Activated CD8-positive, alpha-beta T cell treated with anti-CD3 and anti-CD28 coated beads for 36 hours (primary cell): ENCODE results near the gene SPTBN1. TPM values are rescaled to one million over a fixed set of nuclear protein-coding genes. Genes with fewer than 3 reads are reported as not detected.

Source experiments
- ATAC-seq: fragments of 200-7000 bp; cut with Tn5 transposase; one replicate; pipeline ENCODE4 v1.10.0; 2021; ENCODE audit warnings: mild to moderate bottlenecking, moderate library complexity
- CTCF ChIA-PET: fragments of 350-600 bp; sonication (Branson Sonifier 250); formaldehyde crosslinking; loops from one replicate; lab custom pipeline; 2021; ENCODE audit warnings: antibody characterized with exemption; lab: Charles Lee
- POLR2A ChIA-PET: fragments of 350-600 bp; sonication (Branson Sonifier 250); formaldehyde crosslinking; loops from one replicate; lab custom pipeline; 2021; ENCODE audit warnings: antibody characterized with exemption; lab: Charles Lee
- DNase-seq: peaks from one replicate; pipeline ENCODE4 v3.0.0-alpha.2; 2020
- H3K27ac Mint-ChIP-seq: one replicate; pipeline ENCODE4 v1.8.0; 2021; ENCODE audit warnings: mild to moderate bottlenecking, mixed read lengths
- H3K27me3 Mint-ChIP-seq: one replicate; pipeline ENCODE4 v1.8.0; 2021; ENCODE audit warnings: mixed read lengths
- H3K36me3 Mint-ChIP-seq: one replicate; pipeline ENCODE4 v1.8.0; 2021; ENCODE audit warnings: low read depth, mixed read lengths
- H3K4me1 Mint-ChIP-seq: one replicate; pipeline ENCODE4 v1.8.0; 2021; ENCODE audit warnings: low read depth, mixed read lengths
- H3K4me3 Mint-ChIP-seq: one replicate; pipeline ENCODE4 v1.8.0; 2021; ENCODE audit warnings: mild to moderate bottlenecking, moderate library complexity, mixed read lengths
- H3K9me3 Mint-ChIP-seq: one replicate; pipeline ENCODE4 v1.8.0; 2021; ENCODE audit warnings: mixed read lengths
- CTCF ChIP-seq: fragments of 200-600 bp; IDR thresholded peaks from one replicate; pipeline ENCODE4 v1.8.0; 2022; ENCODE audit warnings: antibody characterized with exemption, mild to moderate bottlenecking
- intact Hi-C: fragments of 100-400 bp; cut with micrococcal nuclease; formaldehyde crosslinking; loops from one replicate; pipeline ENCODE4 v1.10.0; 2022
- total RNA-seq, 2 experiments: library from RNA; stranded (reverse); gene quantifications; one replicate each; pipeline ENCODE4 v1.2.3, GENCODE V29; 2021

The SPTBN1 gene
- total RNA-seq, 2 experiments from 2014 or later = 91.8 to 91.9 TPM

GRCh38 chr2:54629390-54629789, 173.3 kb downstream of the SPTBN1 start:
- intact Hi-C loops = no loop called here
- ChIA-PET POLR2A (interaction anchor here (0.8 to 1.4 kb wide), 3 partner anchors 90 to 523 kb away, joined by 3 to 4 read pairs (median 3); no protein-coding TSS in a partner anchor), CTCF (interaction anchor here (1.0 to 1.5 kb wide), 3 partner anchors 29 to 107 kb away, joined by 3 to 5 read pairs (median 3); no protein-coding TSS in a partner anchor)
- DNase-seq (no peak), ATAC-seq (no peak)
- TF ChIP-seq CTCF = no peak
- Mint-ChIP-seq H3K4me3 (no peak overlapping the region), H3K9me3 (no peaks in the 10 kb centered on the region), H3K4me1 (peaks cover 20% of the 10 kb centered on the region), H3K27me3 (no peaks in the 10 kb centered on the region), H3K27ac (no peak overlapping the region), H3K36me3 (peaks cover 66% of the 10 kb centered on the region)

GRCh38 chr2:54629914-54630857, 174.1 kb downstream of the SPTBN1 start:
- H3K9me3 Mint-ChIP-seq = no peaks in the 10 kb centered on the region
- POLR2A ChIA-PET = interaction anchor here (1.4 kb wide), 1 partner anchor 105 kb away, joined by 4 read pairs; no protein-coding TSS in a partner anchor
- peak; percentile 67 for DNase-seq
- CTCF ChIA-PET = interaction anchor here (1.1 to 1.5 kb wide), 3 partner anchors 28 to 108 kb away, joined by 3 to 5 read pairs (median 3); no protein-coding TSS in a partner anchor
- peak overlapping the region; percentile 78 for H3K27ac Mint-ChIP-seq
- no peaks in the 10 kb centered on the region for H3K27me3 Mint-ChIP-seq
- peak; percentile 74 for ATAC-seq
- H3K4me3 Mint-ChIP-seq = no peak overlapping the region
- H3K4me1 Mint-ChIP-seq = peaks cover 28% of the 10 kb centered on the region
- TF ChIP-seq CTCF = no peak
- peaks cover 61% of the 10 kb centered on the region for H3K36me3 Mint-ChIP-seq
- intact Hi-C loops = loop anchor here (10.0 kb wide), 1 partner anchor 105 kb away; no protein-coding TSS in a partner anchor

GRCh38 chr2:54630858-54631497, 174.9 kb downstream of the SPTBN1 start:
- peaks cover 57% of the 10 kb centered on the region for H3K36me3 Mint-ChIP-seq
- intact Hi-C loops = loop anchor here (10.0 kb wide), 1 partner anchor 106 kb away; no protein-coding TSS in a partner anchor
- POLR2A ChIA-PET = interaction anchor here (1.1 kb wide), 1 partner anchor 73 kb away, joined by 3 read pairs; no protein-coding TSS in a partner anchor
- DNase-seq = no peak
- no peak for ATAC-seq
- peaks cover 31% of the 10 kb centered on the region for H3K4me1 Mint-ChIP-seq
- H3K4me3 Mint-ChIP-seq = no peak overlapping the region
- peak overlapping the region; percentile 78 for H3K27ac Mint-ChIP-seq
- CTCF ChIA-PET = interaction anchor here (1.1 kb wide), 1 partner anchor 35 kb away, joined by 3 read pairs; no protein-coding TSS in a partner anchor
- no peaks in the 10 kb centered on the region for H3K27me3 Mint-ChIP-seq
- no peaks in the 10 kb centered on the region for H3K9me3 Mint-ChIP-seq
- no peak for TF ChIP-seq CTCF

- Mint-ChIP-seq H3K27me3 (no peaks in the 10 kb centered on the region), H3K4me3 (no peak overlapping the region), H3K9me3 (no peaks in the 10 kb centered on the region), H3K36me3 (peaks cover 52% of the 10 kb centered on the region), H3K4me1 (peaks cover 31% of the 10 kb centered on the region), H3K27ac (no peak overlapping the region)
- intact Hi-C loops = loop anchor here (10.0 kb wide), 1 partner anchor 107 kb away; no protein-coding TSS in a partner anchor
- ChIA-PET POLR2A (interaction anchor here (1.1 kb wide), 1 partner anchor 73 kb away, joined by 3 read pairs; no protein-coding TSS in a partner anchor), CTCF (interaction anchor here (1.0 to 1.4 kb wide), 2 partner anchors 73 to 109 kb away, joined by 4 read pairs; no protein-coding TSS in a partner anchor)
- DNase-seq (no peak), ATAC-seq (no peak)
- no peak for TF ChIP-seq CTCF
Measured at GRCh38 chr2:54631755-54632154, 175.6 kb downstream of the SPTBN1 start.
